Endodermal cell (in vitro differentiated cells): ENCODE data around the gene ZBTB7C. TPM values are rescaled to one million over a fixed set of nuclear protein-coding genes. Genes with fewer than 3 reads are reported as not detected.
A peak's percentile ranks its signal among the peaks of the same experiment; 100 is the strongest.

Experiments
- DNase-seq: peaks from one replicate; pipeline ENCODE4 v3.0.0-alpha.2; 2017
- H3K27ac ChIP-seq: 2 replicates; pipeline ENCODE4 v1.5.1; 2013; ENCODE audit warnings: mild to moderate bottlenecking, low read depth, low read length, moderate library complexity
- H3K27me3 ChIP-seq: 2 replicates; pipeline ENCODE4 v1.6.1; 2013; ENCODE audit warnings: mild to moderate bottlenecking, low read length, moderate library complexity; ENCODE audit not compliant: insufficient read depth, control insufficient read depth, poor library complexity, severe bottlenecking
- H3K36me3 ChIP-seq: 2 replicates; pipeline ENCODE4 v1.7.0; 2013; ENCODE audit warnings: mild to moderate bottlenecking, low read length, moderate library complexity; ENCODE audit not compliant: control insufficient read depth, insufficient read depth
- H3K4me1 ChIP-seq: one replicate; pipeline ENCODE4 v1.7.0; 2013; ENCODE audit warnings: low read length; ENCODE audit not compliant: control insufficient read depth, insufficient read depth
- H3K4me3 ChIP-seq: 2 replicates; pipeline ENCODE4 v1.5.1; 2013; ENCODE audit warnings: mild to moderate bottlenecking, low read length, moderate library complexity
- H3K9ac ChIP-seq: 2 replicates; pipeline ENCODE4 v1.6.1; 2013; ENCODE audit warnings: mild to moderate bottlenecking, low read length, moderate library complexity; ENCODE audit not compliant: poor library complexity, severe bottlenecking; ENCODE audit errors: extremely low read depth
- H3K9me3 ChIP-seq: 2 replicates; pipeline ENCODE4 v1.6.1; 2013; ENCODE audit warnings: mild to moderate bottlenecking, low read length, moderate library complexity; ENCODE audit not compliant: control insufficient read depth
- H3K27ac Mint-ChIP-seq: 2 replicates; pipeline ENCODE4 v1.8.0; 2020; ENCODE audit warnings: mixed read lengths
- H3K27me3 Mint-ChIP-seq: 2 replicates; pipeline ENCODE4 v1.8.0; 2021; ENCODE audit warnings: mild to moderate bottlenecking, mixed read lengths; ENCODE audit not compliant: insufficient read depth
- H3K36me3 Mint-ChIP-seq: 2 replicates; pipeline ENCODE4 v1.8.0; 2020; ENCODE audit warnings: low read depth, mixed read lengths
- H3K4me1 Mint-ChIP-seq: 2 replicates; pipeline ENCODE4 v1.8.0; 2020; ENCODE audit warnings: mixed read lengths
- H3K4me3 Mint-ChIP-seq: 2 replicates; pipeline ENCODE4 v1.8.0; 2020; ENCODE audit warnings: mild to moderate bottlenecking, moderate library complexity, mixed read lengths
- H3K9me3 Mint-ChIP-seq: 2 replicates; pipeline ENCODE4 v1.8.0; 2020; ENCODE audit warnings: mild to moderate bottlenecking, mixed read lengths
- WGBS, 2 experiments: methylation state at CpG; one replicate each; pipeline versions ENCODE4 v1.1.5 to v1.1.7; 2013; ENCODE audit warnings: missing lambda C conversion rate in 2 of 2, mixed read lengths in 1 of 2; ENCODE audit not compliant: insufficient coverage in 1 of 2, insufficient read length in 1 of 2; 5-methylcytosine and 5-hydroxymethylcytosine counted together
- total RNA-seq, 2 donors: library from RNA; stranded (reverse); fragmentation: NEBNext Ultra II Directional in 1 of 2; extraction: Animal tissue kit (Norgen Biotek cat#: 25700) in 1 of 2; gene quantifications; 2 replicates in 1 of 2; 3 replicates in 1 of 2; pipeline ENCODE4 v1.2.1, GENCODE V29; 2021
- TF ChIP-seq, protein P1 (sequence below): fragments of 200-600 bp; sonication (generic); conservative IDR thresholded peaks from 2 replicates; pipeline ENCODE4 v1.5.0; 2021; ENCODE audit warnings: antibody characterized with exemption, mild to moderate bottlenecking

ZBTB7C gene
- total RNA-seq, 2 donors from 2014 or later = 0.31 to 0.62 TPM

DNA sequence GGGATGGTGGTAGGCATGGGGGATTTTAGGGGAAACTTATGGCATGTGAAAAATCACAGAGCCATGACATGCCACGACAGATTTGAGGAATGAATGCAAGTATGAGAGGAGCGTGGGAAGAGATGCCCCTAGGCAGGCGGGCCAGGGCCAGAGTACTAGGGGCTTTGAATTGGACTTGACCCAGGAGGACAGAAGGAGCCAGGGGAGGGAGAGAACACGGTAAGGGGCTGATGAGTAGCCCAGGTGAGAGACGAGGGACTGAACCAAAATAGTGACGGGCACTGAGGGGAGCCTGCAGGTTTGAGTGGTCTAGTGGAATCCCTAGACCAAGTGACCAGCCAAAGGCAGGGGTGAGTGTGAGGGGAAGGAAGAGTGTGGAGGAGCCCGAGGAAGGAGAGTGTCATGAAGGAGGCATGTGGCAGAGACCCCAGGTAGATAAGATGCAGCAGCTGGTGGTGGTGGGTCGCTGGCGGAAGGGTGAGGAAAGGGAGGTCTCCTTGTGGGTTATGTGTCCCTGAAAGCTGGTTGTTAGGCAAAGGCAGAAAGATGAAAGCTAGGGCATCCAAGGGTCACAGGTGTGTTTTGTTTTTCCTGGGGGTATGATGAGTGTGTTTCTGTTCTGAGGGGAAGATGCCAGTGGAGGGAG lies 48.7 kb downstream of the ZBTB7C start:
- no peaks in the 10 kb centered on the region for H3K36me3 Mint-ChIP-seq
- Histone ChIP-seq H3K27ac (no peak overlapping the region), H3K36me3 (no peaks in the 10 kb centered on the region), H3K4me1 (peaks cover 18% of the 10 kb centered on the region), H3K27me3 (no peaks in the 10 kb centered on the region), H3K9ac (no peak overlapping the region), H3K9me3 (peaks cover 9% of the 10 kb centered on the region), H3K4me3 (no peak overlapping the region)
- H3K4me3 Mint-ChIP-seq = no peak overlapping the region
- DNase-seq = peak; percentile 34
- H3K27me3 Mint-ChIP-seq = no peaks in the 10 kb centered on the region
- TF ChIP-seq, protein P1, sequence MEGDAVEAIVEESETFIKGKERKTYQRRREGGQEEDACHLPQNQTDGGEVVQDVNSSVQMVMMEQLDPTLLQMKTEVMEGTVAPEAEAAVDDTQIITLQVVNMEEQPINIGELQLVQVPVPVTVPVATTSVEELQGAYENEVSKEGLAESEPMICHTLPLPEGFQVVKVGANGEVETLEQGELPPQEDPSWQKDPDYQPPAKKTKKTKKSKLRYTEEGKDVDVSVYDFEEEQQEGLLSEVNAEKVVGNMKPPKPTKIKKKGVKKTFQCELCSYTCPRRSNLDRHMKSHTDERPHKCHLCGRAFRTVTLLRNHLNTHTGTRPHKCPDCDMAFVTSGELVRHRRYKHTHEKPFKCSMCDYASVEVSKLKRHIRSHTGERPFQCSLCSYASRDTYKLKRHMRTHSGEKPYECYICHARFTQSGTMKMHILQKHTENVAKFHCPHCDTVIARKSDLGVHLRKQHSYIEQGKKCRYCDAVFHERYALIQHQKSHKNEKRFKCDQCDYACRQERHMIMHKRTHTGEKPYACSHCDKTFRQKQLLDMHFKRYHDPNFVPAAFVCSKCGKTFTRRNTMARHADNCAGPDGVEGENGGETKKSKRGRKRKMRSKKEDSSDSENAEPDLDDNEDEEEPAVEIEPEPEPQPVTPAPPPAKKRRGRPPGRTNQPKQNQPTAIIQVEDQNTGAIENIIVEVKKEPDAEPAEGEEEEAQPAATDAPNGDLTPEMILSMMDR = no peak
- no peak overlapping the region for H3K27ac Mint-ChIP-seq
- peaks cover 45% of the 10 kb centered on the region for H3K4me1 Mint-ChIP-seq
- H3K9me3 Mint-ChIP-seq = peaks cover 17% of the 10 kb centered on the region
- 92 to 99% methylated on average over 8 to 9 of the region's 9 CpGs for WGBS, 2 experiments

DNA sequence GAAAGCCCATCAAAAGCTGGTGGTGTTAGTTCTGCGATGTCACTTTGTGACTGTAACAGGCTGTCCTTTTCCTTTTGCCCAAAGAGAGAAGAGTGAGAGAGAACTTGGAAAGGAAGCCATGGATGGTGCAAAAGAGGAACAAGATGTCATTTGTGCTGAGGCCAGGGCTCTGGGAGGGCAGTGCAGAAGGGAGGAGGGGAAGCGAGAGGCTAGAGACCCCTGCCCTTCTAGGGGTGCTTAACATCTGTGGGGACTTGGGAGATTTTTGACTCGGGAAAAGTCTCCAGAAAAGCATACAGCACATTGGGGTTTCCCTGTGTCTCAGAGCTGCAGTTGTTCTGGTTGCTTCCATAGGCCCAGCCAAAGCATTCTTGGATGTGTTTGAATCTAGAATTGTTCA lies 49.6 kb downstream of the ZBTB7C start:
- H3K4me1 ChIP-seq = peaks cover 18% of the 10 kb centered on the region
- no peak overlapping the region for H3K27ac ChIP-seq
- H3K9me3 ChIP-seq = peaks cover under 1% of the 10 kb centered on the region
- Mint-ChIP-seq H3K27me3 (peaks cover under 1% of the 10 kb centered on the region), H3K4me3 (no peak overlapping the region), H3K27ac (no peak overlapping the region), H3K9me3 (peaks cover 11% of the 10 kb centered on the region), H3K36me3 (no peaks in the 10 kb centered on the region), H3K4me1 (peaks cover 51% of the 10 kb centered on the region)
- H3K4me3 ChIP-seq = no peak overlapping the region
- TF ChIP-seq, protein P1 = no peak
- WGBS, 2 experiments = 92 to 93% methylated on average over 3 of the region's 3 CpGs
- no peaks in the 10 kb centered on the region for H3K27me3 ChIP-seq
- H3K9ac ChIP-seq = no peak overlapping the region
- no peak for DNase-seq
- no peaks in the 10 kb centered on the region for H3K36me3 ChIP-seq

DNA sequence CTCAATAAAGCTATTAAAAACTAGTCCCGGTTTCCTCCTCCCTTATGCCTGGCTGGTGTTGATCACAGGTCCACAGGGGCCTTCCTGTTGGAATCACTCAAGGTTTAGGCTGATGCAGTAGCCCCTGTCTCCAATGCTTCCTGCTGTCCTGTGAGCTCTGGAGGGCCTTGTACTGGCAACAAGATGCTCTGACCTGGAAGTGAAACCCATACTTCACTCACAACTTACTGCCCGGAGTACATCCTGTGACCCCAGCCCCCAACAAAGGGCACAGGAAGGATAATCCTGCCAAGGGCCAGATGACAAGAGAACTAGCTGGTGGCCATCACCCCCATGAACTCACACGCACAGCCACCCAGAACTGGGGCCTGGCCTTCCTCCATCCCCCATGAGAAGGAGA lies 50.3 kb downstream of the ZBTB7C start:
- no peak overlapping the region for H3K27ac ChIP-seq
- H3K9ac ChIP-seq = no peak overlapping the region
- Mint-ChIP-seq H3K27ac (no peak overlapping the region), H3K4me3 (no peak overlapping the region), H3K36me3 (no peaks in the 10 kb centered on the region), H3K9me3 (peaks cover 8% of the 10 kb centered on the region), H3K4me1 (peaks cover 51% of the 10 kb centered on the region), H3K27me3 (peaks cover 3% of the 10 kb centered on the region)
- no peaks in the 10 kb centered on the region for H3K9me3 ChIP-seq
- no peak for DNase-seq
- TF ChIP-seq, protein P1 = no peak
- no peaks in the 10 kb centered on the region for H3K36me3 ChIP-seq
- no peak overlapping the region for H3K4me3 ChIP-seq
- peaks cover 18% of the 10 kb centered on the region for H3K4me1 ChIP-seq
- 67 to 91% methylated on average over 1 to 3 of the region's 3 CpGs for WGBS, 2 experiments
- H3K27me3 ChIP-seq = no peaks in the 10 kb centered on the region
